Stimulated activated naive CD8-positive, alpha-beta T cell treated with anti-CD3 and anti-CD28 coated beads, Interleukin-15, Interleukin-2, amounts not matched to agents 100 U/mL and 50 U/mL, for 24 hours (primary cell): Measurements from ENCODE around the gene FHIT.

ENCODE experiments used
- ATAC-seq: fragments of 150-1000 bp; cut with Tn5 transposase; one replicate; pipeline ENCODE4 v1.10.0; 2021
- DNase-seq: peaks from one replicate; pipeline ENCODE4 v3.0.0; 2021

Gene FHIT

GRCh38 chr3:59996056-59996455 lies 1255.2 kb downstream of the FHIT start:
- no peak for ATAC-seq
- no peak for DNase-seq

- ATAC-seq = no peak
- DNase-seq = no peak
Measured at GRCh38 chr3:59995563-59995962, 1255.7 kb downstream of the FHIT start.

- DNase-seq (no peak), ATAC-seq (no peak)
Measured at GRCh38 chr3:59994732-59995304, 1256.4 kb downstream of the FHIT start.

- peak; percentile 65 for ATAC-seq
- DNase-seq = no peak
Measured at GRCh38 chr3:59992578-59992977, 1258.7 kb downstream of the FHIT start.

DNA sequence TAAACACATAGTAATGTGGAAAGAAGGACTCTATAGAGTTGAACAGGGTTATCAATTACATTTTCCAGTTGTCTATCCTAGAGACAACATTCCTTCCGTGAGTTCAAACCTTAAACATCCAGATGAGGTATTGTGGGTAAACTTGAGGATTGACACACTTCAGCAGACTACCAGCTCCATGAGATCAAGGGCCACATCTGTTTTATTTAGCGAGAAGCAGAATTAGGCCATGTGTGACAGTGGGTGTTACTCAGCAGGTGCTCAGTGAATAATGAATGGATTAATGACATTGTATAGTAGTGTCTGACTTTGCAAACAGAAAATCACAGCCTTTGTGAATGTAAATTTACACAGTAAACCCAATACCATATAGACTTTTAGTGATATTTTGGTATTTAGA lies 1260.3 kb downstream of the FHIT start:
- no peak for ATAC-seq
- no peak for DNase-seq

- no peak for DNase-seq
- ATAC-seq = no peak
Measured at GRCh38 chr3:59982510-59982909, 1268.7 kb downstream of the FHIT start.

DNA sequence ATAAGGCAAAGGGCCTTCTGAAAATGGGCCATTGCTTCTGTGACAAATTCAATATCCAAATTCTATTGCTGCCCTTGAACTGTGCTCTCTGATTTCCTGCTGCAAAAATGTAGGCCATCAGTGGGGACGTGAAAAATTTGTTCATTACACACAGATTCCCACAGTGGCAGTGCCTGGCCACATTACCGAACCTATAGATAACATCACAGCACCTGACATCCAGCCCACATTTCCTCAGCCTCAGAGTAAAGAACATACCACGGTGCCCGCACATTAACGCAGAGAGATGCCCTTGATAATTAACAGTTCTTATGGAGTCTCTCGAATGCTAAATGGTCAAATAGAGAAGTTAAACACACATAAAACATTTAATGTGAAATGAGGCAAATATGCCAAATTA lies 1269.9 kb downstream of the FHIT start:
- ATAC-seq (no peak), DNase-seq (no peak)

- DNase-seq = no peak
- ATAC-seq = no peak
Measured at GRCh38 chr3:59980576-59980975, 1270.7 kb downstream of the FHIT start.

GRCh38 chr3:59979542-59979941 lies 1271.7 kb downstream of the FHIT start:
- ATAC-seq (peak; percentile 90), DNase-seq (no peak)

GRCh38 chr3:59978979-59979378 lies 1272.3 kb downstream of the FHIT start:
- DNase-seq (peak; percentile 30), ATAC-seq (peak; percentile 75)

DNA sequence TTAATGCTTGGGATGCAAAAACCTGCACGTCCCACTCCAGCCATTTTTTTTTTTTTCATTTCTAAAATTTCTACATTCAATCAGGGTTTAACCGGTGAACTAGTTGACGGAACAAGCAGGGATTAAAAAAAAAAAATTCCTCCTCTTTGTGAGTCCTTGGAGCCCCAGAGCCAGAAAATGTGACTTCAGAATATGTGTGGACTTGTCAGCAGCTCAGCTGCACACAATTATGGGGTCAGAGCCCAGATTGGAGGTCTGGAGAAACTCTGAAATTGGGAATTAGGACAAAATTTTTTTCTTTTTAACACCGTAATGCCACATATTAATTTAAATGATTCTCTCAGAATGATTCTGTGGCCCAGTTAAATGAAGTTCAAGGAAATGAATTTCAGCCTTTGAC lies 1280.5 kb downstream of the FHIT start:
- ATAC-seq (no peak), DNase-seq (no peak)

DNA sequence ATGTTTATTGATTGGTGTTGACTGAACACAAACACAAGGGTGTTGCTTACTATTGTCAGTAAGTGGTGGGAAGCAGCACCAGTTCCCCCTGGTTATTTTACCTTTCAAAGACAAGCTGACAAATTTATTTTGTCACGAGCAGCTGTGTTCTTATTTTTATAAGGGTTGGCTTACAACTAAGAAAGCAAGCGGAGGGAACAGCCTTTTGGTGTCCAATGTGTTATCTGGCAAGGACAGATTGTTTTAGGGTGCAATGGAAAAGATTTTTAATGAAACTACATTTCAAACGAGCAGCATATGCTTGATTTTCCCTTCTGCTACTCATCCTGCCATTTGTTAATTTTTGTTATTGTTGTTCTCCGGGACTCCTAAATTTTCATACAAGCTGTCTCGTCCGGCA lies 1280.9 kb downstream of the FHIT start:
- ATAC-seq = no peak
- DNase-seq = no peak

GRCh38 chr3:59968513-59969045 lies 1282.7 kb downstream of the FHIT start:
- no peak for DNase-seq
- no peak for ATAC-seq

GRCh38 chr3:59963676-59964075 lies 1287.6 kb downstream of the FHIT start:
- ATAC-seq (no peak), DNase-seq (no peak)

DNA sequence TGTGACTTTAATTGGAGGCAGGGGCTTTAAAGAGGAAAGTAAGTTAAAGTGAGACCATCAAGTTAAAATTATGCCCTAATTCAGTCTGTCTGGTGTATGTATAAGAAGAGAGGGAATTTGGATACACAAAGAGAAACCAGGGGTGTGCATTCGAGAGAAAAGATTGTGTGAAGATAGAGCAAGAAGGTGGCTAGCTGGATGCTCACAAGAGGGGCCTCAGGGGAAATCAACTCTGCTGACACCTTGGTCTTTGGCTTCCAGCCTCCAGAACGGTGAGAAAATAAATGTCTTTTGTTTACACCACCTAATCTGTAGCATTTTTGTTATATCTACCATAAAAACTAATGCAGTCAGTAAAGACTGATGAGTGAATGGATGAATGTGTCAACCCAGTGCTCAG lies 1294.1 kb downstream of the FHIT start:
- DNase-seq = no peak
- no peak for ATAC-seq

- DNase-seq (no peak), ATAC-seq (no peak)
Measured at GRCh38 chr3:59953104-59953503, 1298.1 kb downstream of the FHIT start.

- ATAC-seq (no peak), DNase-seq (no peak)
Measured at GRCh38 chr3:59949311-59949710, 1301.9 kb downstream of the FHIT start.

DNA sequence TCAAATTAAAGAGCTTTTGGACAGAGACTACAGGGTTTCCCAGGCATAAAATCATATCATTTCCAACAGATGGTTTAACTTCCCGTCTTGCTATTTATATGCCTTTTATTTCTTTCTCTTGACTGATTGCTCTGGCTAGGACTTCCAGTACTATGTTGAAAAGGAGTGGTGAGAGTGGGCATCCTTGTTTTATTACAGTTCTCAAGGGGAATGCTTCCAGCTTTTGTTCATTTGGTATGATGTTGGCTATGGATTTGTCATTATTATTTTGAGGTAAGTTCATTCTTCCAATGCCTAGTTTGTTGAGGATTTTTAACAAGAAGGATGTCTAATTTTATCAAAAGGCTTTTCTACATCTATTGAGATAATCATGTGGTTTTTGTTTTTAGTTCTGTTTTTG lies 1304.9 kb downstream of the FHIT start:
- no peak for DNase-seq
- ATAC-seq = no peak

DNA sequence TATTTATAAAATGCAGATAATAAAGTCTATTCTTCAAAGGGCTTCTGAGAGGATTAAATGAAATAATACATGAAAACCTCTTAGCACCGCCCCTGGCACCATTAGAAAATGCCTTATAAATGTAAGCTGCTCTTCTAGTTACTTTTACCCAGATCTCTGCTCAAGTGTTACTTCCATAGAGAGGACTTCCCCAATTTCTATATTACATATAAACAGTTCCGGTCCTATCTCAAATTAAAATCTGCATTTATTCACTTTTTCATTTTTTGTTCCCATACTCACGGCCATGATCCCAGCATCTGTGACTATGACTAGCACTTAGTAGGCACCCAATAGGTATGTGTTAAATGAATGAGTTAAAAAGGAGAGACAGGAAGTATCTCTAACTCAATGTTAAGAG lies 1310.5 kb downstream of the FHIT start:
- no peak for DNase-seq
- no peak for ATAC-seq

DNA sequence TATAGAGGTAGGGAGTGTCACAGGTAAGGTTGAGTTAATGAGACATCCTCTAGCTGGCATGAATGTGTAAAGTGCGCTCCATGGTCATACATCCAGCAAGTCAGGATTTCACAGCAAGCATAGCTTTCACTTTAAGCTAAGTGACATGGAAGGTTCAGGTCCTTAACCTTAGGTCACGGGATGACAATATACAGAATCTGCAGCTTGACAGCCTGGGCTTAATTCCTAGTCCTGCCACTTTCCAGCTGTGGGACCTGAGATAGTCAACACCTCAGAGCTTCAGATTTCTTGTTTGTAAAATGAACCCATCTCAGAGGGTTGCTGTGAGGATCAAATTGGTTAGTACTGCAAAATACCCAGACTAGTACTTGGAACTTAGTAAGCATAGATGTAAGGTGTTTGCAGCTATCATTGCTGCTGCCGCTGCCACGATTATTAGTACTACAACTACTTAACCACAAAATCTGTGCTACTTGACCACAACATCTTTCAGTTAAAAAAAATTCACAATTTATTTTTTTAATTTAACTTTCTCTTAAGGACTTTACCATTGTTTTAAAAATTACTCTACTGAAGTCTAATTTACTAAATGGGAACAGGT lies 1311.3 kb downstream of the FHIT start:
- DNase-seq = no peak
- ATAC-seq = no peak

GRCh38 chr3:59938828-59939227 lies 1312.4 kb downstream of the FHIT start:
- no peak for DNase-seq
- no peak for ATAC-seq

DNA sequence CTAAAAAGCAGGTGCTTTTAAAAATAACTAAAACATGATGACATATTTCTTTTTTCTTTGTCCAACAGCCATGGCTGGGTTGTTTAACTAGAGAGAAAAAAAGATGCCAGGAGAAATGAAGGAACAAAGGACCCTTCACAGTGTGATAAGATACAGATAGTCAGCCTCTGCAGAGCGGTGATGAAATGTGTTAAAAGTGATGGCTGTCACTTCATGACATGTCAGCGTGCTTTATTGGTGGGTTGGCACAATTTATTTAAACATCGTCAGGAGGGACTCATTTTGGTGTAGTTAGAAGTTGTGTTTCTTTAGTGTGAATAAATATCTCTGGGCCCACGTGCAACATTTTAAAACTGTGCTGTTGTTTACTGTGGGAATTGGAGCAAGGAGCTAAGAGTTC lies 1314.1 kb downstream of the FHIT start:
- no peak for ATAC-seq
- no peak for DNase-seq

GRCh38 chr3:59936472-59936871 lies 1314.8 kb downstream of the FHIT start:
- DNase-seq = no peak
- no peak for ATAC-seq

- ATAC-seq (peak; percentile 89), DNase-seq (no peak)
Measured at GRCh38 chr3:59935025-59935424, 1316.2 kb downstream of the FHIT start.
